IMR-90 (cell line): ENCODE results near the gene MB. TPM values are rescaled to one million over a fixed set of nuclear protein-coding genes. Genes with fewer than 3 reads are reported as not detected.

ENCODE experiments used
- ATAC-seq: fragments of 200-7000 bp; cut with Tn5 transposase; 2 replicates; pipeline ENCODE4 v1.9.1; 2020; ENCODE audit warnings: low read depth, mild to moderate bottlenecking, moderate library complexity
- BruUV-seq: library from RNA; stranded (reverse); fragments of 400-500 nt; replicated peaks from 2 replicates; lab custom pipeline; 2021; lab: Mats Ljungman, UMichigan
- CTCF ChIA-PET: fragments of 300-600 bp; formaldehyde crosslinking; extraction: SDS; loops from one replicate; lab custom pipeline; 2021; ENCODE audit warnings: antibody characterized with exemption; lab: Yijun Ruan, JAX
- POLR2A ChIA-PET: fragments of 300-600 bp; sonication (Branson Sonifier 250); formaldehyde crosslinking; loops from one replicate; lab custom pipeline; 2022; ENCODE audit warnings: antibody characterized with exemption; ENCODE audit not compliant: unreplicated experiment; lab: Charles Lee
- DNase-seq: peaks from one replicate; pipeline ENCODE4 v3.0.0; 2013
- H2AFZ ChIP-seq: replicated peaks from 2 replicates; pipeline ENCODE3; 2013; ENCODE audit warnings: low read length, mild to moderate bottlenecking; ENCODE audit not compliant: poor library complexity
- H2AK5ac ChIP-seq: 2 replicates; pipeline ENCODE4 v1.6.1; 2013; ENCODE audit warnings: low read depth, low read length, inconsistent platforms
- H2AK9ac ChIP-seq: replicated peaks from 2 replicates; pipeline ENCODE3; 2013; ENCODE audit warnings: mild to moderate bottlenecking, low read depth, low read length, moderate library complexity; ENCODE audit not compliant: poor library complexity
- H2BK120ac ChIP-seq: 2 replicates; pipeline ENCODE4 v1.6.1; 2013; ENCODE audit warnings: low read depth, low read length, inconsistent platforms
- H2BK15ac ChIP-seq: 3 replicates; pipeline ENCODE4 v1.6.1; 2013; ENCODE audit warnings: low read depth, low read length, inconsistent platforms
- H2BK20ac ChIP-seq: 2 replicates; pipeline ENCODE4 v1.6.1; 2013; ENCODE audit warnings: low read depth, mild to moderate bottlenecking, inconsistent platforms, low read length, moderate library complexity
- H2BK5ac ChIP-seq: 2 replicates; pipeline ENCODE4 v1.6.1; 2013; ENCODE audit warnings: mild to moderate bottlenecking, low read depth, low read length, inconsistent platforms; ENCODE audit not compliant: poor library complexity, severe bottlenecking
- H3K14ac ChIP-seq: replicated peaks from 2 replicates; pipeline ENCODE4 v1.6.1; 2013; ENCODE audit warnings: low read depth, low read length, inconsistent platforms
- H3K18ac ChIP-seq: 2 replicates; pipeline ENCODE4 v1.6.1; 2013; ENCODE audit warnings: low read depth, low read length, control low read depth
- H3K23ac ChIP-seq: 2 replicates; pipeline ENCODE4 v1.6.1; 2013; ENCODE audit warnings: low read depth, low read length, inconsistent platforms
- H3K27ac ChIP-seq: 2 replicates; pipeline ENCODE4 v1.5.1; 2013; ENCODE audit warnings: mild to moderate bottlenecking, control low read depth, low read length; ENCODE audit not compliant: insufficient read depth
- H3K27me3 ChIP-seq: 2 replicates; pipeline ENCODE4 v1.6.1; 2013; ENCODE audit warnings: low read length; ENCODE audit not compliant: control insufficient read depth, insufficient read depth
- H3K36me3 ChIP-seq: 2 replicates; pipeline ENCODE4 v1.6.1; 2013; ENCODE audit warnings: low read length, mixed read lengths; ENCODE audit not compliant: control insufficient read depth, insufficient read depth
- H3K4ac ChIP-seq: 2 replicates; pipeline ENCODE4 v1.6.1; 2013; ENCODE audit warnings: low read depth, low read length, inconsistent platforms
- H3K4me1 ChIP-seq: 2 replicates; pipeline ENCODE4 v1.6.1; 2013; ENCODE audit warnings: low read length, mixed read lengths; ENCODE audit not compliant: control insufficient read depth, insufficient read depth
- H3K4me2 ChIP-seq: 2 replicates; pipeline ENCODE4 v1.6.1; 2013; ENCODE audit warnings: low read depth, mild to moderate bottlenecking, control low read depth, low read length, moderate library complexity
- H3K4me3 ChIP-seq: 2 replicates; pipeline ENCODE4 v1.5.1; 2013; ENCODE audit warnings: low read depth, mild to moderate bottlenecking, control low read depth, low read length, moderate library complexity; ENCODE audit not compliant: insufficient read depth
- H3K56ac ChIP-seq: 2 replicates; pipeline ENCODE4 v1.6.1; 2013; ENCODE audit warnings: low read length, inconsistent platforms; ENCODE audit not compliant: insufficient read depth; ENCODE audit errors: extremely low read depth
- H3K79me1 ChIP-seq, 2 experiments: 2 replicates each; pipeline ENCODE4 v1.6.1; 2013; ENCODE audit warnings: low read length in 2 of 2, inconsistent platforms in 1 of 2, low read depth in 1 of 2
- H3K9ac ChIP-seq: 2 replicates; pipeline ENCODE4 v1.6.1; 2013; ENCODE audit warnings: low read depth, low read length, control low read depth
- H3K9me1 ChIP-seq: 2 replicates; pipeline ENCODE4 v1.6.1; 2013; ENCODE audit warnings: low read length, inconsistent platforms; ENCODE audit not compliant: insufficient read depth
- H3K9me3 ChIP-seq: 2 replicates; pipeline ENCODE4 v1.6.1; 2013; ENCODE audit warnings: low read length; ENCODE audit not compliant: control insufficient read depth, insufficient read depth
- H4K20me1 ChIP-seq: 2 replicates; pipeline ENCODE4 v1.6.1; 2013; ENCODE audit warnings: low read length, inconsistent platforms; ENCODE audit not compliant: insufficient read depth
- H4K5ac ChIP-seq: 2 replicates; pipeline ENCODE4 v1.6.1; 2013; ENCODE audit warnings: mild to moderate bottlenecking, low read depth, low read length, control low read depth
- H4K8ac ChIP-seq, 2 experiments: 2 replicates each; pipeline ENCODE4 v1.6.1; 2013; ENCODE audit warnings: low read depth in 2 of 2, low read length in 2 of 2, control low read depth in 1 of 2, inconsistent platforms in 1 of 2
- H4K91ac ChIP-seq: 2 replicates; pipeline ENCODE4 v1.6.1; 2013; ENCODE audit warnings: low read depth, low read length, inconsistent platforms; ENCODE audit not compliant: insufficient read depth
- MXI1 ChIP-seq: IDR thresholded peaks from 2 replicates; pipeline ENCODE4 v1.6.1; 2012; ENCODE audit warnings: low read depth, mild to moderate bottlenecking, low read length, moderate library complexity, borderline replicate concordance
- NFE2L2 ChIP-seq: fragments of 150-350 bp; IDR thresholded peaks from 2 replicates; pipeline ENCODE4 v1.6.1; 2016; ENCODE audit warnings: low read depth, mild to moderate bottlenecking, low read length
- RAD21 ChIP-seq: IDR thresholded peaks from 2 replicates; pipeline ENCODE4 v1.6.1; 2012; ENCODE audit warnings: low read length, improper control_type of control experiment
- RCOR1 ChIP-seq: IDR thresholded peaks from 2 replicates; pipeline ENCODE4 v1.6.1; 2012; ENCODE audit warnings: mild to moderate bottlenecking, low read length, improper control_type of control experiment; ENCODE audit not compliant: insufficient replicate concordance
- RFX5 ChIP-seq: IDR thresholded peaks from 2 replicates; pipeline ENCODE4 v1.8.0; 2012; ENCODE audit warnings: low read depth, mild to moderate bottlenecking, low read length, moderate library complexity
- USF2 ChIP-seq: fragments of 150-350 bp; IDR thresholded peaks from 2 replicates; pipeline ENCODE4 v1.6.1; 2017; ENCODE audit warnings: mild to moderate bottlenecking, antibody characterized with exemption, low read length, low read depth
- WGBS, 2 experiments: methylation state at CpG; one replicate each; pipeline versions ENCODE4 v1.1.5 to v1.1.7; 2013; ENCODE audit warnings: missing lambda C conversion rate in 2 of 2; ENCODE audit not compliant: insufficient read length in 1 of 2; ENCODE audit errors: extremely low coverage in 2 of 2; 5-methylcytosine and 5-hydroxymethylcytosine counted together
- dilution Hi-C: fragments of 300-500 bp; cut with HindIII; formaldehyde crosslinking; loops from one replicate; pipeline ENCODE4 v1.14.3; 2018; ENCODE audit warnings: low sequenced_read_pairs; ENCODE audit not compliant: unreplicated experiment
- in situ Hi-C: fragments of 300-500 bp; cut with MboI; formaldehyde crosslinking; loops from 3 replicates; pipeline ENCODE4 v1.14.3; 2019; ENCODE audit warnings: low sequenced_read_pairs, inconsistent platforms, mixed read lengths
- intact Hi-C: fragments of 100-400 bp; cut with micrococcal nuclease; formaldehyde crosslinking; loops from 2 replicates; pipeline ENCODE4 v1.10.0; 2022
- polyA plus RNA-seq, 3 experiments: library from polyadenylated mRNA; depleted of rRNA; stranded (reverse); fragments of >200 nt; gene quantifications; 2 replicates each; pipeline ENCODE4 v1.2.3, GENCODE V29; 2012; ENCODE audit warnings: low replicate concordance in 1 of 3
- total RNA-seq: library from RNA; depleted of rRNA; stranded (reverse); fragments of >200 nt; gene quantifications from 2 replicates; pipeline ENCODE4 v1.2.3, GENCODE V29; 2012
- TF ChIP-seq, protein P1 (sequence below): fragments of 150-350 bp; IDR thresholded peaks from 2 replicates; pipeline ENCODE4 v1.6.1; 2016; ENCODE audit warnings: low read depth, mild to moderate bottlenecking, low read length, moderate library complexity, borderline replicate concordance

MB gene
- total and polyA plus RNA-seq, 2 of the 4 experiments (the other 2 are of a cell fraction): not detected

DNA sequence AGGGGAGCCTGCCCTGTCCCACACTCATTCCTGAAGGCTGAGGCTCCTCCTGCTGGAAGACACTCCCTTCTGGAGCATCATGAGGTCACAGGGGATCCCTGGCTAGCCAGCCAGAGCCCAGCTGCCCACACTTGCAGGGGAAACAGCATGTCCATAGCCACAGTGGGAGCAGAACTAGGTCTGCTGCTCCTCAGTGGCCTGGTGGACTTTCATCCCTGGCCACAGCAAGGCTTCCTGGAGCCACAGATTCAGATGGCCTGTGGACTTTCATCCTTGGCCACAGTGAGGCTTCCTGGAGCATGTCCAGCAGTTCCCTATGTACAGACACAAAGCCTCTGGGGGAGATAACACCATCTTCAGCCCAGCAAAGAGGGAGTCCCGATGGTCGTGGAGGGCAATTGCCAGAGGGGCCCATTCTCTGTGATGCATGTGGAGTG lies 25.2 kb upstream of the MB start:
- H2AK9ac ChIP-seq: peak overlapping the region; percentile 89
- DNase-seq: peak; percentile 46
- peak overlapping the region; percentile 74 for H2AFZ ChIP-seq
- H3K4ac ChIP-seq: peak overlapping the region; percentile 73
- H3K56ac ChIP-seq: no peak overlapping the region
- no peaks in the 10 kb centered on the region for H3K79me1 ChIP-seq
- no peak overlapping the region for H2AK5ac ChIP-seq
- peaks cover 25% of the 10 kb centered on the region for H3K4me1 ChIP-seq
- ATAC-seq: no peak
- no peaks in the 10 kb centered on the region for H4K20me1 ChIP-seq
- BruUV-seq: no TSS peak
- no peak overlapping the region; the same call in 1 of the 2 replicates for H3K23ac ChIP-seq
- H4K91ac ChIP-seq: peak overlapping the region; percentile 17; the same call in 1 of the 2 replicates
- peak overlapping the region; percentile 84; the same call in 1 of the 3 replicates for H2BK15ac ChIP-seq
- TF ChIP-seq, protein P1, sequence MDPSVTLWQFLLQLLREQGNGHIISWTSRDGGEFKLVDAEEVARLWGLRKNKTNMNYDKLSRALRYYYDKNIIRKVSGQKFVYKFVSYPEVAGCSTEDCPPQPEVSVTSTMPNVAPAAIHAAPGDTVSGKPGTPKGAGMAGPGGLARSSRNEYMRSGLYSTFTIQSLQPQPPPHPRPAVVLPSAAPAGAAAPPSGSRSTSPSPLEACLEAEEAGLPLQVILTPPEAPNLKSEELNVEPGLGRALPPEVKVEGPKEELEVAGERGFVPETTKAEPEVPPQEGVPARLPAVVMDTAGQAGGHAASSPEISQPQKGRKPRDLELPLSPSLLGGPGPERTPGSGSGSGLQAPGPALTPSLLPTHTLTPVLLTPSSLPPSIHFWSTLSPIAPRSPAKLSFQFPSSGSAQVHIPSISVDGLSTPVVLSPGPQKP: no peak
- TF ChIP-seq RFX5: no peak
- TF ChIP-seq NFE2L2: no peak
- no peak for TF ChIP-seq MXI1
- TF ChIP-seq RCOR1: no peak
- no peak for TF ChIP-seq RAD21
- TF ChIP-seq USF2: no peak
- in situ Hi-C loops (no loop called here), intact Hi-C loops (no loop called here), dilution Hi-C loops (no loop called here)
- H3K18ac ChIP-seq: no peak overlapping the region
- POLR2A ChIA-PET: no interaction called here
- CTCF ChIA-PET: no interaction called here
- peak overlapping the region; percentile 42 for H3K14ac ChIP-seq
- H3K36me3 ChIP-seq: no peaks in the 10 kb centered on the region
- no peak overlapping the region for H3K4me2 ChIP-seq
- no peak overlapping the region; the same call in 1 of the 2 replicates for H2BK20ac ChIP-seq
- peak overlapping the region; percentile 5; the same call in 1 of the 2 replicates for H2BK120ac ChIP-seq
- H4K5ac ChIP-seq: no peak overlapping the region
- no peak overlapping the region for H3K27ac ChIP-seq
- H3K9ac ChIP-seq: no peak overlapping the region
- WGBS, 2 experiments: no CpG with 5 or more reads among the region's 2 CpGs
- H3K4me3 ChIP-seq: no peak overlapping the region
- peaks cover 23% of the 10 kb centered on the region for H3K9me1 ChIP-seq
- H3K27me3 ChIP-seq: no peaks in the 10 kb centered on the region
- peak overlapping the region in 1 of 2 experiments; percentile 23; a peak in 1 of 4 replicates for H4K8ac ChIP-seq
- H2BK5ac ChIP-seq: no peak overlapping the region
- no peaks in the 10 kb centered on the region for H3K9me3 ChIP-seq
